Fibroblast of skin of left quadriceps (primary cell): ENCODE measurements around the gene CAMK2G.

Experiments used
- DNase-seq, 2 experiments: peaks; one replicate each; pipeline ENCODE4 v3.0.0-alpha.2; 2013; ENCODE audit warnings: low read depth in 2 of 2

Gene CAMK2G

GRCh38 chr10:73772281-73773151 is 101.8 kb downstream of the CAMK2G start:
- DNase-seq = peak; percentile 52 to 56

- peak; percentile 43 to 44 for DNase-seq
Observed at GRCh38 chr10:73771722-73772280, 102.6 kb downstream of the CAMK2G start.

GRCh38 chr10:73769396-73769795 is 105.0 kb downstream of the CAMK2G start:
- no peak for DNase-seq

- DNase-seq = no peak
Observed at GRCh38 chr10:73768881-73769280, 105.5 kb downstream of the CAMK2G start.

- DNase-seq = no peak
Observed at GRCh38 chr10:73765066-73765465, 109.3 kb downstream of the CAMK2G start.

- DNase-seq = no peak
Observed at GRCh38 chr10:73763343-73763742, 111.0 kb downstream of the CAMK2G start.

GRCh38 chr10:73762915-73763314 is 111.4 kb downstream of the CAMK2G start:
- DNase-seq = no peak
